Smooth muscle cell (in vitro differentiated cells): ENCODE measurements around the gene CRAMP1. TPM values are rescaled to one million over a fixed set of nuclear protein-coding genes. Genes with fewer than 3 reads are reported as not detected.

Experiments used
- DNase-seq: peaks from one replicate; lab custom pipeline; 2025; ENCODE audit not compliant: unreplicated experiment; lab: John Stamatoyannopoulos, UW
- H2AFZ ChIP-seq: fragments of 200-600 bp; sonication (generic); 2 replicates; pipeline ENCODE4 v1.6.0; 2016; ENCODE audit warnings: antibody characterized with exemption, low read depth, mild to moderate bottlenecking
- H3F3A ChIP-seq: fragments of 200-600 bp; sonication (generic); 2 replicates; pipeline ENCODE4 v1.6.0; 2017; ENCODE audit warnings: antibody characterized with exemption, low read depth
- H3K27ac ChIP-seq: fragments of 200-600 bp; sonication (generic); 2 replicates; pipeline ENCODE4 v1.5.1; 2016; ENCODE audit warnings: low read depth, mild to moderate bottlenecking
- H3K27me3 ChIP-seq: fragments of 200-600 bp; sonication (generic); 2 replicates; pipeline ENCODE4 v1.6.1; 2016; ENCODE audit warnings: low read depth, mild to moderate bottlenecking
- H3K36me3 ChIP-seq: fragments of 200-600 bp; sonication (generic); 2 replicates; pipeline ENCODE4 v1.5.1; 2016; ENCODE audit warnings: low read depth
- H3K4me1 ChIP-seq: fragments of 200-600 bp; sonication (generic); 2 replicates; pipeline ENCODE4 v1.5.1; 2016; ENCODE audit warnings: low read depth
- H3K4me2 ChIP-seq: fragments of 200-600 bp; sonication (generic); 2 replicates; pipeline ENCODE4 v1.6.0; 2016; ENCODE audit warnings: mild to moderate bottlenecking
- H3K4me3 ChIP-seq: fragments of 200-600 bp; sonication (generic); 2 replicates; pipeline ENCODE4 v1.5.1; 2016; ENCODE audit warnings: mild to moderate bottlenecking
- H3K79me2 ChIP-seq: fragments of 200-600 bp; sonication (generic); 2 replicates; pipeline ENCODE4 v1.6.0; 2016; ENCODE audit warnings: low read depth, mild to moderate bottlenecking
- H3K9ac ChIP-seq: fragments of 200-600 bp; sonication (generic); 2 replicates; pipeline ENCODE4 v1.6.0; 2016; ENCODE audit warnings: low read depth
- H3K9me3 ChIP-seq: fragments of 200-600 bp; sonication (generic); replicated peaks from 2 replicates; pipeline ENCODE4 v1.5.1; 2016; ENCODE audit warnings: low read depth
- H4K20me1 ChIP-seq: fragments of 200-600 bp; sonication (generic); 2 replicates; pipeline ENCODE4 v1.6.0; 2016; ENCODE audit warnings: low read depth
- CTCF ChIP-seq: fragments of 200-600 bp; sonication (generic); IDR thresholded peaks from 2 replicates; pipeline ENCODE4 v1.5.1; 2017; ENCODE audit warnings: borderline replicate concordance, mild to moderate bottlenecking, antibody characterized with exemption; ENCODE audit not compliant: insufficient read depth, poor library complexity, severe bottlenecking
- WGBS: methylation state at CpG from one replicate; pipeline ENCODE4 v1.1.7; 2016; ENCODE audit warnings: low lambda C conversion rate; 5-methylcytosine and 5-hydroxymethylcytosine counted together
- polyA plus RNA-seq: library from polyadenylated mRNA; unstranded; fragments of >200 nt; fragmentation: Nextera tagmentation; extraction: Ambion mirVana; gene quantifications from 2 replicates; pipeline ENCODE4 v1.2.1, GENCODE V29; 2016
- total RNA-seq: library from RNA; depleted of rRNA; stranded (reverse); fragments of >200 nt; gene quantifications from 2 replicates; pipeline ENCODE4 v1.2.3, GENCODE V29; 2014

The CRAMP1 gene
- total and polyA plus RNA-seq, 2 experiments from 2014 or later: 7.9 to 16.5 TPM

- 97% methylated on average over 13 of the region's 13 CpGs for WGBS
- H3K4me1 ChIP-seq: no peaks in the 10 kb centered on the region
- no peaks in the 10 kb centered on the region for H3K9me3 ChIP-seq
- H3K79me2 ChIP-seq: no peaks in the 10 kb centered on the region
- H3K27ac ChIP-seq: no peak overlapping the region
- TF ChIP-seq CTCF: no peak
- H3F3A ChIP-seq: no peaks in the 10 kb centered on the region
- no peak overlapping the region for H3K4me3 ChIP-seq
- H3K27me3 ChIP-seq: no peaks in the 10 kb centered on the region
- no peaks in the 10 kb centered on the region for H4K20me1 ChIP-seq
- DNase-seq: no peak
- no peak overlapping the region for H3K4me2 ChIP-seq
- peaks cover 10% of the 10 kb centered on the region for H3K36me3 ChIP-seq
- no peak overlapping the region for H2AFZ ChIP-seq
- no peak overlapping the region for H3K9ac ChIP-seq
Observed at GRCh38 chr16:1666316-1666715, 54.2 kb downstream of the CRAMP1 start.

GRCh38 chr16:1667271-1667670 lies 55.1 kb downstream of the CRAMP1 start:
- H3F3A ChIP-seq: no peaks in the 10 kb centered on the region
- no peak overlapping the region for H2AFZ ChIP-seq
- H3K27ac ChIP-seq: no peak overlapping the region
- no peaks in the 10 kb centered on the region for H3K4me1 ChIP-seq
- 95% methylated on average over 8 of the region's 8 CpGs for WGBS
- no peak for DNase-seq
- peaks cover 10% of the 10 kb centered on the region for H3K36me3 ChIP-seq
- H3K27me3 ChIP-seq: no peaks in the 10 kb centered on the region
- TF ChIP-seq CTCF: no peak
- no peaks in the 10 kb centered on the region for H3K79me2 ChIP-seq
- H3K4me2 ChIP-seq: no peak overlapping the region
- no peaks in the 10 kb centered on the region for H4K20me1 ChIP-seq
- H3K4me3 ChIP-seq: no peak overlapping the region
- H3K9ac ChIP-seq: no peak overlapping the region
- H3K9me3 ChIP-seq: no peaks in the 10 kb centered on the region

- H3K36me3 ChIP-seq: peaks cover 10% of the 10 kb centered on the region
- 97% methylated on average over 14 of the region's 14 CpGs for WGBS
Observed at GRCh38 chr16:1667916-1668315, 55.8 kb downstream of the CRAMP1 start.

More at GRCh38 chr16:1667916-1668315, 55.8 kb downstream of the CRAMP1 start:
- H3K79me2 ChIP-seq: no peaks in the 10 kb centered on the region
- no peak overlapping the region for H3K4me2 ChIP-seq
- no peaks in the 10 kb centered on the region for H3F3A ChIP-seq
- H4K20me1 ChIP-seq: no peaks in the 10 kb centered on the region
- TF ChIP-seq CTCF: no peak
- H3K27me3 ChIP-seq: no peaks in the 10 kb centered on the region
- H3K4me3 ChIP-seq: no peak overlapping the region
- H3K27ac ChIP-seq: no peak overlapping the region
- no peak for DNase-seq
- no peaks in the 10 kb centered on the region for H3K4me1 ChIP-seq
- H2AFZ ChIP-seq: no peak overlapping the region
- no peaks in the 10 kb centered on the region for H3K9me3 ChIP-seq
- no peak overlapping the region for H3K9ac ChIP-seq
